ENCODE results near the gene AOPEP.

AOPEP gene

GRCh38 chr9:94794476-94795167, 68.1 kb downstream of the AOPEP start:
- DNase-seq: no peak

GRCh38 chr9:94796687-94797086, 70.2 kb downstream of the AOPEP start:
- no peak for DNase-seq

- DNase-seq: no peak
Observed at GRCh38 chr9:94798201-94798600, 71.7 kb downstream of the AOPEP start.

- DNase-seq: no peak
Observed at GRCh38 chr9:94798708-94799107, 72.2 kb downstream of the AOPEP start.

GRCh38 chr9:94799578-94800264, 73.2 kb downstream of the AOPEP start:
- DNase-seq: no peak

GRCh38 chr9:94800424-94801117, 74.1 kb downstream of the AOPEP start:
- no peak for DNase-seq

- DNase-seq: no peak
Observed at GRCh38 chr9:94801234-94801633, 74.7 kb downstream of the AOPEP start.

- no peak for DNase-seq
Observed at GRCh38 chr9:94801681-94802080, 75.2 kb downstream of the AOPEP start.

- DNase-seq: no peak
Observed at GRCh38 chr9:94802251-94802650, 75.8 kb downstream of the AOPEP start.

GRCh38 chr9:94802793-94803192, 76.3 kb downstream of the AOPEP start:
- no peak for DNase-seq

GRCh38 chr9:94804316-94804715, 77.8 kb downstream of the AOPEP start:
- DNase-seq: no peak

GRCh38 chr9:94805051-94805489, 78.6 kb downstream of the AOPEP start:
- DNase-seq: no peak

GRCh38 chr9:94805585-94805984, 79.1 kb downstream of the AOPEP start:
- DNase-seq: no peak

GRCh38 chr9:94806307-94806893, 79.9 kb downstream of the AOPEP start:
- DNase-seq: no peak

- DNase-seq: no peak
Observed at GRCh38 chr9:94807556-94807955, 81.1 kb downstream of the AOPEP start.

- no peak for DNase-seq
Observed at GRCh38 chr9:94808926-94809700, 82.6 kb downstream of the AOPEP start.

- DNase-seq: no peak
Observed at GRCh38 chr9:94809778-94810177, 83.3 kb downstream of the AOPEP start.

GRCh38 chr9:94811074-94811473, 84.6 kb downstream of the AOPEP start:
- no peak for DNase-seq

- no peak for DNase-seq
Observed at GRCh38 chr9:94812343-94812742, 85.8 kb downstream of the AOPEP start.

- no peak for DNase-seq
Observed at GRCh38 chr9:94813379-94813778, 86.9 kb downstream of the AOPEP start.

GRCh38 chr9:94817291-94818177, 91.0 kb downstream of the AOPEP start:
- DNase-seq: no peak

GRCh38 chr9:94818178-94818541, 91.7 kb downstream of the AOPEP start:
- no peak for DNase-seq
